Measurements from ENCODE around the gene STK10.

DNA sequence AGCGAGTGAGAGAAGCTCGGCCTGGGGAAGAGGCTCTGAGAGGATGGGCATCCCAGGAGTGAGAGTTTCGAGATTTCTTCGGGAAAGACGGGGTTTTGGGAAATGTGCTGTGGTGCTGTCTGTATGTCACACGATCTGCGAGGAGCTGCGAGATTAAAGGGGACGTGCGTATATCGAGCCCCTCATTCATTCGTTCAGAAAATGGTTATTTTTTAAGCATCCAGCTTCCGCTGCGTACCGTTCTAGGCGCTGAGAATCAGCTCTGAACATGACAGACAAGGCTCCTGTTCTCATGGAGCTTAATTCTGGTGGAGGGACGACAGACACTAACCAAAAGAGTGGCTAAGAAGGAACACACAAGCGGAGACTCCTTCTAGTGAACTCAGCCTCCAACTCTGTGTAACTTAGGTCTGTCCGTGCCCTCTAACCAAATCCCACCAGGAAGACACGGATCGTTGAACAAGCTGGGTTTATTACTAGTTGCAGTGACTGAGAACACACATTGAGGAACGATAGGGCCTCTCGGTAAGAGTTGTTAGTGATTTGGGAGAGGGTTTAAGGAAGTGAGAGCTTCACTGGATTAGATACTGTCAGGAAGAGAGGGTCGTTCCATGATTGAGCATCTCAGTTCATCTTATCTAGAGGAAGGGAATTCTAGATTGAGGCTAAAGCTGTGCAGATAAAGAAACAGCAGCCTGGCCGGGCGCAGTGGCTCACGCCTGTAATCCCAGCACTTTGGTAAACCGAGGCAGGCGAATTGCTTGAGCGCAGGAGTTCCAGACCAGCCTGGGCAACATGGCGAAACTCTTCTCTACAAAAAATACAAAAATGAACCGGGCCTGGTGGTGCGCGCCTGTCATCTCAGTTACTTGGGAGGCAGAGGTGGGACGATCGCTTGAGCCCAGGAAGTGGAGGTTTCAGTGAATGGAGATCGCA, 180.6 kb downstream of the STK10 start:
- TF ChIP-seq, protein P1, sequence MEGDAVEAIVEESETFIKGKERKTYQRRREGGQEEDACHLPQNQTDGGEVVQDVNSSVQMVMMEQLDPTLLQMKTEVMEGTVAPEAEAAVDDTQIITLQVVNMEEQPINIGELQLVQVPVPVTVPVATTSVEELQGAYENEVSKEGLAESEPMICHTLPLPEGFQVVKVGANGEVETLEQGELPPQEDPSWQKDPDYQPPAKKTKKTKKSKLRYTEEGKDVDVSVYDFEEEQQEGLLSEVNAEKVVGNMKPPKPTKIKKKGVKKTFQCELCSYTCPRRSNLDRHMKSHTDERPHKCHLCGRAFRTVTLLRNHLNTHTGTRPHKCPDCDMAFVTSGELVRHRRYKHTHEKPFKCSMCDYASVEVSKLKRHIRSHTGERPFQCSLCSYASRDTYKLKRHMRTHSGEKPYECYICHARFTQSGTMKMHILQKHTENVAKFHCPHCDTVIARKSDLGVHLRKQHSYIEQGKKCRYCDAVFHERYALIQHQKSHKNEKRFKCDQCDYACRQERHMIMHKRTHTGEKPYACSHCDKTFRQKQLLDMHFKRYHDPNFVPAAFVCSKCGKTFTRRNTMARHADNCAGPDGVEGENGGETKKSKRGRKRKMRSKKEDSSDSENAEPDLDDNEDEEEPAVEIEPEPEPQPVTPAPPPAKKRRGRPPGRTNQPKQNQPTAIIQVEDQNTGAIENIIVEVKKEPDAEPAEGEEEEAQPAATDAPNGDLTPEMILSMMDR (IDR thresholded peaks at IDR 0.05; ENCODE audit: low read length) = no peak
- no peak for TF ChIP-seq EZH2 (IDR thresholded peaks at IDR 0.05; ENCODE audit: borderline replicate concordance, low read length)
